ENCODE results near the gene MFGE8.
"Not testable (repeated sequence)": the region's sequence is repeated elsewhere in the genome, so short reads cannot be mapped to it uniquely, and the experiment has no call there.

MFGE8 gene

GRCh38 chr15:88913017-88913849 is at the start of gene MFGE8:
TSS of gene MFGE8 (minus strand) at chr15:88913379. CDS start at chr15:88913319, 60 bp downstream.
- DNase-seq (ENCODE audit: low read depth in 3 of 3) = peak; percentile 39 to 47 (median 42)

DNA sequence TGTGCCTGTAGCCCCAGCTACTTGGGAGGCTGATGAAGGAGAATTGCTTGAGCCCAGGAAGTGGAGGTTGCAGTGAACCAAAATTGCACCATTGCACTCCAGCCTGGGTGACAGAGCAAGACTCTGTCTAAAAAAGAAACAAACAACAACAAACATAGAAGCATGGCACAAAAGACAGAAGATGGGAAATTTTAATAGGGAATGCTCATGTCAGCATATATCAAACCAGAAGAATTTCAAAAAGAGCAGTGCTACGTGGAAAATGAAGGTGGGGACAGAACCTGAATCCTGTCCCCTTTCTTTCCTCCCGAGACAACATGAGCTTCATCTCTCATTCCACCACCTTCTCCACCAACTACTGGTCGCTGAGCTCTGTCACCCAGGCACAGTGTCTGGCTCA is 46.3 kb upstream of the MFGE8 start:
- DNase-seq (ENCODE audit: low read depth in 3 of 3) = no peak

DNA sequence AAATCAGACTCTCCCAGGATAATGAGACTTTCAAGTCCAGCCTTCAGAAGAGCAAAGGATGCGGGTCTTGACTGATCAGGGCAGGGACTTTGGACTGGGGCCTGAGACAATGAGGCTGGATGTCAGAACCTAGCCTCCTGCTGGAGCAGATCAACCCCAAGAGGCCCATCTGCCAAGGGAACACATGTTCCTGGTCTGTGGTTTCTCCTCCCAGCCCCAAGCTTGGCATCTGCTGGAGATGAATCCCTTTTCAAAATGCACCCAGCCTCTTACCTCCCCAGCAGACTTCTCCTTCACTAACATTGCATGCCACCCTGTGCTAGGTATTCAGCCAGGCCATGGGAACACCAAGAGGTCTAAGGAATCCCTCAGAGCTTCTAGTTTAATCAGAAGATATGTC is 43.7 kb upstream of the MFGE8 start:
- no peak for DNase-seq (ENCODE audit: low read depth in 3 of 3)

DNA sequence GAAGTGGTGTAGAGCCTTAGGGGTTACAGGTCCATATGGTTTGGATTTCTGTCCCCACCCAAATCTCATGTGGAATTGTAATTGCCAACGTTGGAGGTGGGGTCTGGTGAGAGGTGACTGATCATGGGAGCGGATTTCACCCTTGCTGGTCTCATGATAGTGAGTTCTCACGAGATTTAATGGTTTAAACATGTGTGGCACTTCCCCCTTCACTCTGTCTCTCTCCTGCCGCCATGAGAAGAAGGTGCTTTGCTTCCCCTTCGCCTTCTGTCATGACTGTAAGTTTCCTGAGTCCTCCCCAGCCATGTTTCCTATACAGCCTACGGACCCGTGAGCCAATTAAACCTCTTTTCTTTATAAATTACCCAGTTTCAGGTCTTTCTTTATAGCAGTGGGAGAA is 43.1 kb upstream of the MFGE8 start:
- no peak for DNase-seq (ENCODE audit: low read depth in 3 of 3)

GRCh38 chr15:88954431-88955277 is 41.5 kb upstream of the MFGE8 start:
- no peak for DNase-seq (ENCODE audit: low read depth in 3 of 3)

DNA sequence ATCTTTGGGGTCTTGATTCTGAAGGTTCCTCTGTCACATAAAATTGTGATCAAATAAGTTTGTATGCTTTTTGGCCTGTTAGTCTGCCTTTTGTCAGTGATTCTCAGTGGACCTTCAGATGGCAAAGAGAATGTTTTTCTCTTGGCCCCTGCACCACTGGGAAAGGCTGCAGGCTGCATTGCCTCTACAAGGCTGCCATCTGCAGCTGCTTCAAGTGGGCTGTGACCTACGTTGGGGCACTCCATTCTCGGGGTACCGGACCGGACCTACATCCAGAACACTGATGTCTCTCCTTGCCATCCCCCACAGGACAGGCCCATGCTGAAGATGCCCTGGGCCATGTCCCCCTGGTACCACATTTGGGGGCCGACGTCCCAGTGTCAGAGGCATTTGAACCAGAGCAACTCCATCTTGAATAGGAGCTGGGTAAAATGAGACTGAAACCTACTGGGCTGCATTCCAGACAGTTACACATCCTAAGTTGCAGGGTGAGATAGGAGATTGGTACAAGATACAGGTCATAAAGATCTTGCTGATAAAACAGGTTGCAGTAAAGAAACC is 37.5 kb upstream of the MFGE8 start:
- DNase-seq (ENCODE audit: low read depth in 3 of 3) = no peak

- DNase-seq (ENCODE audit: low read depth in 3 of 3) = no peak
Measured at GRCh38 chr15:88949734-88950400, 36.7 kb upstream of the MFGE8 start.

GRCh38 chr15:88940110-88940675 is 27.0 kb upstream of the MFGE8 start:
- no peak for DNase-seq (ENCODE audit: low read depth in 3 of 3)

DNA sequence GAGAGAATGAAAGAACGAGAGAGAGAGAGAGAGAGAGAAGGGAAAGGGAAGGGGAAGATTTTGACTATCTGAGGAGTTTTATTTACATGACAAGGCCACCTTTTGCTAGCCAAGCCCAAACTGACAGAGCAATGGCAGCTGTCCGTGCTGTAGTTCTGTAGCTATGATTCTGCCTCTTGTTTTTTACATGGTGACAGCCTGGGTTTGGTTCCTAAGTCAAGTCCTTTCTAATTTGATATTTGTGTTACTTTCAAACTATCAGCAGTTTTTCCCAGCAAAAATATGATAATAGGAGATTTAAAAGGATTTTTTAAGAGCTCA is 26.3 kb upstream of the MFGE8 start:
- DNase-seq (ENCODE audit: low read depth in 3 of 3) = no peak

DNA sequence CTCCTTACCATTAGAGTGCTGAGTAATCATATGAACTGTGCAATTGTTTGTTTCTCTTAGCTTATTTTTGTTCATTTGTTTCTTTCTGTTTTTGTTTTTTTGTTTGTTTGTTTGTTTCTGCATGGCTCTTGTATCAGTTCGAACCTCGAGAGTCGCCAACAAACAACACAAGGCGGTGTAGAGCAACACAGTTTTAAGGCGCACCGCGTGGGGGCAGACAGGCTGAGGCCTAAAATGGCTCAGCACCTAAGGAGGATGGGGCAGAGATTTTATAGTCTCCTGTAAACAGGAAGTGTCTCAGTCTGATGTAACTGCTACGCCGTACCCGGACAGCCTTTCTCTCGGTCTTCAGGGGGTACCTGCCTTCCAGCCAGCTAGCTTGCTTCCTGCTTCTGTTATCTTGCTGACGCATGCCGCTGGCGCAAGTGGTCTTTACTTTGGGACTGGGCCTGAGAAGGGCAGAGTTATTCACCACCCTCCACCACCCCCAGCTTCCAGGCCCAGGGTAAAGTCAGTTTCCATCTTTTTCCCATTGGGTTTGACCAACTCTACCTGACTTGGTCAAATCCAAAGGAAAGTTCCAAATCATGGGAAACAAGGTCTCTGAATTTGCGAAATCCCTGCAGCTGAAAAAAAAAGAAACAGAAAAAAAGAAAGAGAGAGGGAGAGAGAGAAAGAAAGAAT is 25.8 kb upstream of the MFGE8 start:
- DNase-seq (ENCODE audit: low read depth in 3 of 3) = no peak

DNA sequence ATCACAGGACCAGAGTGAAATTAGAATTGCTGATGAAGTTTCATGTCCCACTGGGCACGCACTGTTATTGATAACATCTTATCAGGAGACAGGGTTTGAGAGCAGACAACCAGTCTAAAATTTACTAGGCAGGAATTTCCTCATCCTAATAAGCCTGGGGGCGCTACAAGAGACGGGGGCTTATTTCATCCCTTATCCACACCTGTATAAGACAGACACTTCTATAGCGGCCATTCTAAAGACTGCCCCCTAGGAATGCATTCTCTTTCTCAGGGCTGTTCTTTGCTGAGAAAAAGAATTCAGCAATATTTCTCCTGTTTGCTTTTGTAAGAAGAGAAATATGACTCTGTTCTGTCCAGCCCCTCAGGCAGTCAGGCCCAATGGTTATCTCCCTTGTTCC is 21.3 kb upstream of the MFGE8 start:
- not testable (repeated sequence) for DNase-seq (ENCODE audit: low read depth in 3 of 3)

GRCh38 chr15:88932875-88933330 is 19.7 kb upstream of the MFGE8 start:
- no peak for DNase-seq (ENCODE audit: low read depth in 3 of 3)

DNA sequence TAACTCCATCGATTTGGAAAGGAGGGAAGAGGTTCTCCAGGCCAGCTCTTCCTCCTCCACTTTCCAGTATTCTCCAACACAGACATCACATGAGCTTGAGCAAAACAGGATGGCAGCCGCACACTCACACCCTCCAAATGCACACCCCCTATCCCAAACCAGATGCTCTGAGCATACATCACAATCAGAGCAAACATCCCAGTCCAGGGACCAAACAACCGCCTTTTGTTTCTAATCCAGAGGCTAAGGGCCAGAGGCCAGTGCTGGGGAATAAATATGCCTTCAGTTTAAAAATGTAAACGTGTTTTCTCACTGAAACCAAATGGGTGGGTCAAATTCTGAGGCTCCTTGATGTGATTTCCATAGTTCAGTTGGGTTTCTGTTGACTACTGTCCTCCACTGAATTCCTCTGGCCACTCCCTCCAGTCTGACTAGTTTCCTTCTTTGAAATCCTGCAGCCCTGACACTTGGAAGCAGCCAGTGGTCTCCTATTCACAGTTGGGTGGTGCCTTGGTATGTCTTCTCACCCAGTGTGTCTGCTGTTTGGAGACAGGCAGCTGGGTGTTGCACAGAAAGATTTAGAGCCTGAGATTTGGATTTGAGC is 19.2 kb upstream of the MFGE8 start:
- DNase-seq (ENCODE audit: low read depth in 3 of 3) = no peak

GRCh38 chr15:88930579-88930978 is 17.4 kb upstream of the MFGE8 start:
- no peak for DNase-seq (ENCODE audit: low read depth in 3 of 3)

DNA sequence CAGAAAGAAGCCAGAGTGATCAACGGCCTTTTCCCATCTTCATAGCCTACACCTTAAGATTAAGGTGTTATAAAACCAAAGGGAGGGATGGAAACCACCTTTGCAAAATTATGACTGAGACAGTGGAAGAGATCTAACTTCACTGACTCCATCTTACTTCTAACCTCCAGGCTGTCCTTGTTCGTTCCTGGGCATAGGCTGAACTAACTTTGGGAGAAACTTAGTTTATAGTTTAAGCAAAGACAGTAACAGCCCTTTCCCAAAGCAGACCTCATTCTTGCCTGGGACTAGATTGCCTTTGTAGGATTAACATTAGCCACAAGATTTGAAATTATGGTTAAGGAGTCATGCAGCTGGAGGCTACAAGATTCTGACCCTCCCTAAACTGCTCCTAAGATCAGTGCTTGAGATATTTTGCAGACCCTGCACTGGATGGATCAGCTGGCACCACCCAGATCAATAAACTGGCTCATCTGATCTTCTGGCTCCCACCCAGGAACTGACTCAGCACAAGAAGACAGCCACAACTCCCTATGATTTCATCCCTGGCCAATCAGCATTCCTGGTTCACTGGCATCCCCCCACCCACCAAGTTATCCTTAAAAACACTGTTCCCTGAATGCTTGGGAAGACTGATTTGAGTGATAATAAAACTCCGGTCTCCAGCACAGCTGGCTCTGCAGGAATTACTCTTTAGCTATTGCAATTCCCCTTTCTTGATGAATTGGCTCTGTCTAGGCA is 16.3 kb upstream of the MFGE8 start:
- DNase-seq (ENCODE audit: low read depth in 3 of 3) = not testable (repeated sequence)

DNA sequence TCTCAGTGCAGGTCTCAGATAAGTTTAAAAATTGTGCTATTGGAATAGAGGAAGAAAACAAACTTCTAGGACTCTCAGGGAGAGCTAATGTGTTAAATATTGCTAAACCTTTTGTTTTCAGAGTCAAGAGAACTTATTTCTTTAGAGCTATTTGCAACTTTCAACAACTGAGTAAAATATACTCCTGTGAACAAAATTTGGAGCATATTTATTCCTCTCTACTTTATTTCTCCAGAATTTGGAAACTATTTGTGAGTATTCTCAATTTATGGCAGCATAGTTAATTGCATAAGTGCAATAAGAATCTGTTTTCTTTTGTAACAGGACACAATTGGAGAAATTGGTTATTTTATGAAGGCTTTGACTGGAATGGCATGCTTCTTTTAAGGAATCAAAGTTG is 15.0 kb upstream of the MFGE8 start:
- DNase-seq (ENCODE audit: low read depth in 3 of 3) = not testable (repeated sequence)

GRCh38 chr15:88925648-88926047 is 12.5 kb upstream of the MFGE8 start:
- DNase-seq (ENCODE audit: low read depth in 3 of 3) = not testable (repeated sequence)

DNA sequence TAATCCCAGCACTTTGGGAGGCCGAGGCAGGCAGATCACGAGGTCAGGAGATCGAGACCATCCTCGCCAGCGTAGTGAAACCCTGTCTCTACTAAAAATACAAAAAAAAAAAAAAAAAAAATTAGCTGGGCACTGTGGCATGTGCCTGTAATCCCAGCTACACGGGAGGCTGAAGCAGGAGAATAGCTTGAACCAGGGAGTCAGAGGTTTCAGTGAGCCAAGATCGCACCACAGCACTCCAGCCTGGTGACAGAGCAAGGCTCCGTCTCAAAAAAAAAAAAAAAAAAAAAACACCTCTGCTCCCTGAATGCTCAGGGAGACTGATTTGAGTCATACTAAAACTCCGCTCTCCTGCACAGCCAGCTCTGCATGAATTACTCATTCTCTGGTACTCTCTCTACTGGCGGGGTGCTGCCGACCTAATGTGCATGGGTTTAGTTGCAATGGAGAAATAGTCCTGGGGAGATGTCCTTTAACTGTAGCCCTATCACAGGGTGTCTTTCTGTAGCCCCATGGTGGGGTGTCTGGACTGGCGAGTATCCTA is 7.8 kb upstream of the MFGE8 start:
- not testable (repeated sequence) for DNase-seq (ENCODE audit: low read depth in 3 of 3)

GRCh38 chr15:88920186-88920891 is 7.2 kb upstream of the MFGE8 start:
- no peak for DNase-seq (ENCODE audit: low read depth in 3 of 3)

Measured in stimulated activated CD4-positive, alpha-beta T cell treated with anti-CD3 and anti-CD28 coated beads, TNF-alpha, amount 100 ng/mL, for 4 hours (primary cell).